GM10847 (cell line): ENCODE measurements around the gene EPN3.

Source experiments
- POLR2A ChIP-seq: IDR thresholded peaks from 2 replicates; pipeline ENCODE4 v1.6.1; 2011; ENCODE audit not compliant: insufficient read length; ENCODE audit errors: extremely low read depth

Gene EPN3

GRCh38 chr17:50548831-50549230, 16.3 kb downstream of the EPN3 start:
- no peak for TF ChIP-seq POLR2A

DNA sequence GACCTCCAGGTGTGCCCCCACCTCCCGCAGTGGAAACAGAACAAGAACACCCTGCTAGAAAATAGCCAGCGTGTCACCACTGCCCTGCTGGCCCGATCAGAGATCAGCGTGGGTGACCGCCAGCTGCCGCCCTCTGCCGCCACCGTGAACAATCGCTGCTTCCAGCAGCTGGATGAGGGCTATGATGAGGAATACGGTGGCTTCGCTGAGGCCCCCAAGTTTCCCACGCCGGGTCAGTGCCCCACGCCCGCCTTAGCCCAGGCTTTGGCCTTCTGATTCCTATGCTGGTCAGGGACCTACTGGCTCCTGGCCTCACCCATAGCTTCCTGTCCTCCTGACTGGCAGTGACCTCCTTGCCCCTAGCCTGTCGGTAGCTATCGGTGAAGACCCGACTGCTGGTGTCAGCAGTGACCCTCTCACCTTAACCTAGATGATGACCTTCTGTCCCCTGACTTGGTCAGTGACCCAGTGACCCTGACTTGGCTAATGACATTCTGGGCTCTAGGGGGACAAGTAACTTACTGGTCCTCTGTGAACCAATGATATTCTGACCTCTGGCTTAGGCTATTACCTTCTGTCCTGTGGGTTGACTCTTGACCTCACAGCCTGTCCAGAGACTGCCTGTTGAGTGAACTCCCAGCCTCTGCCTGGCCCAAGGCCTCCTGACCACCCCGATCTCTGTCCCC, 16.9 kb downstream of the EPN3 start:
- TF ChIP-seq POLR2A, result no peak

GRCh38 chr17:50549969-50550368, 17.4 kb downstream of the EPN3 start:
- TF ChIP-seq POLR2A, result no peak

DNA sequence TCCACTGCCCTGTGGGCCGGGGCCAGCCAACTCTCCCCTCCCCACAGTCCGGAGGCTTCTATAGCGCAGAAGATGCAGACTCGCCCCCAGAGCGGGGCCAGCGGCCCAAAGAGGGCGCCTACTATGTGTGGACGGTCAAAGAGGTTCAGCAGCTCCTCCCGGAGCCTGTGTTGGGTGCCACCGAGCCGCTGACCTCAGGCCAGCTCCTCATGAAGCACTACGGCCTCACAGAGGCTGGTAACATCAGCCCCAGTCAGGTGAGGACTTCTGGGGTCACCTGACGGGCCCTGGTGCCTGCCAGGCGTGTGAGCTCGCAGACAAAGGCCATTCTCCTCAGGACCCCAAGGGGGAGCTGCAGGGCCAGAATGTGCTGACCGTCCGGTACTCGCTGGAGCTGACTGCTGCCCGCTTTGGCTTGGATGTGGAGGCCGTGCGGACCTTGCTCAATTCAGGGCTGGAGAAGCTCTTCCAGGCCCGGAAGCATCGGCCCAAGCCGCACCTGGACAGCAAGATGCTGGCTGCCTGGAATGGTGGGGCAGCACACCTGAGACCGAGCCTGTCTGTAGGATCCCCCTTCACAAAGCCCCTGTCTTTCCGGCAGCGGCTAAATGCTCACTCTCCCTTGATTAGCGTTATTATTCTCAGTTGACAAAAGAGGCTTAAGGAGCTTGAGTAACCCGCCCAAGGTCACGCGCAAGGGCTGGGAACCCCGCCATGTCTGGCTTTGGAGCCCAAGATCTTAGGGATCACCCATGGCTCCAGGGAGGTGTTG, 18.3 kb downstream of the EPN3 start:
- TF ChIP-seq POLR2A, result no peak

GRCh38 chr17:50551433-50551815, 18.9 kb downstream of the EPN3 start:
- no peak for TF ChIP-seq POLR2A

GRCh38 chr17:50551884-50552283, 19.3 kb downstream of the EPN3 start:
- TF ChIP-seq POLR2A, result no peak

DNA sequence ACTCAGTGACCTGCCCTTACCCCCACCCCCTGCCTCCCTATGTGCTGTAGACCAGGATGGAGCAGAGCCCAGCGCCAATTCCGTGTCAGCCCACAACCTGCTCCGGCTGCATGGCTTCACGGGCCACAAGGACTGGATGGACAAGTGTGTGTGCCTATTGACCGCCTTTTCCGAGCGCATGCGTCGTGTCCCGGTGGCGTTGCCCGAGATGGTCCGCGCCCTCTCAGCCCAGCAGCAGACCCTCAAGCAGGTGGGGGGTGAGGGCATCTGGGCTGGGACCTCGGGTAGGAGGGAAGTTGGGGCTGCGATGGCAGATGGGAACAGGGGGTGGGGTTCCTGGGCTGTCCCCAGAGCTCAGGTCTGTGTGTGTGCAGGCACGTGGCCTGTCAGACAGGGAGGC, 21.7 kb downstream of the EPN3 start:
- no peak for TF ChIP-seq POLR2A

DNA sequence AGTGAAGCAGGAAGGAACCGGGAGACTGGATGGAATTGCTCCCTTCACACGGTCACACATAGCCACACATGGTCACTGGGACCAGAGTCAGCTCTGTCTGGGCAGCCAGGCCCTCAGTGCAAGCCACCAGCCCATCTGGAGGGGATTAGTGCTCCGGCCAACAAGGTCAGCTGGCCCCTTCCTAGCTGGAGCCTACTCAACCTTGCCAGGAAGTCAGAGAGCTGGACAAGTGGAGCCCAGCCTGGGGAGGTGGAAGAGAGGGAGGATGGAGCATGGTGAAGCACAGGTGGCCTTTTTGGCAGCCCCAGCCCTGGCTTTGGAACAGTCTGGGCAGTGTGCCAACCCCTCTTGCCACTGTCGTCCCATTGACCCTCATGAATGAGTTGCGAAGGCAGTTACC, 24.3 kb downstream of the EPN3 start:
- TF ChIP-seq POLR2A, result no peak

- TF ChIP-seq POLR2A, result no peak
Measured at GRCh38 chr17:50557630-50558029, 25.1 kb downstream of the EPN3 start.

DNA sequence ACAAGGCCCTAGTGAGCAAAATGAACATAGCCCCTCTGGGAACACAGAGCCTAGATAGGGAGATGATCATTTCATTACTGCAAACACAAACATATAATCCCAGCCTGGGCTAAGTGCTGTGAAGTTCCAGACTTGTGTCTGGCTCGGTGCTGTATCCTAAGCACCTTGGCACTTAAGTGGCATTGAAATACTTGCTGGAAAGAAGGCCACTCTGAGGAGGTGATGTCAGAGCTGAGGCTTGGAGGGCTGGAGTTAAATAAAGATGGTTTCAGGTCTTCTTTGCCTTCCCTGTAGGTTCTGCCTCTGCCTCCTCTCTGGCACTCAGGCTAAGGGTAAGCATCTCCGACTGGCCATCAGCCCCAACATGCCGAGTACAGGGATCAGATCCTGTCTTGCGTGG, 25.6 kb downstream of the EPN3 start:
- no peak for TF ChIP-seq POLR2A

DNA sequence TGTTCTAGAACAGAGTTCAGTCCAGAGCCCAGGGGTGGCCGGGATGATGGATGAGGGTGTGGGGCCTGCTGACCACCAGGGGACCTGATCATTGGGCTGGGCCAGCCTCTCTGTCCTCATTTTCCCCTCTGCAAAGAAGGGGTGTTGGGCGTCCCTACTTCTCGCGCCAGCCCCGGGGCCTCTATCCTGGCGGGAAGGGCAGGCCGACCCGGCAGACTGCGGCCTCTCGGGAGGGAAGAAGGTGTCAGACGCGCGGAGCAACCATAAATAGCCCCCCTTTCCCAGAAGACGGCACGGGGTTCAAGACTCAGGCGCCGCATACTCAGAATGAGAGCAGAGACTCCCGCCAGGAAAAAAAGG, 26.0 kb downstream of the EPN3 start:
- no peak for TF ChIP-seq POLR2A

- no peak for TF ChIP-seq POLR2A
Measured at GRCh38 chr17:50558941-50559614, 26.5 kb downstream of the EPN3 start.

- no peak for TF ChIP-seq POLR2A
Measured at GRCh38 chr17:50559674-50560184, 27.2 kb downstream of the EPN3 start.

GRCh38 chr17:50560185-50560824, 27.8 kb downstream of the EPN3 start, which contains the start of gene CACNA1G:
TSS of gene CACNA1G (plus strand) at chr17:50560715. CDS start at chr17:50561460, 745 bp downstream.
- no peak for TF ChIP-seq POLR2A

GRCh38 chr17:50560931-50561745, 28.6 kb downstream of the EPN3 start:
- no peak for TF ChIP-seq POLR2A
